H9 (cell line): ENCODE data around the gene RBM42. TPM values are rescaled to one million over a fixed set of nuclear protein-coding genes. Genes with fewer than 3 reads are reported as not detected.

Source experiments
- DNase-seq: peaks from one replicate; pipeline ENCODE4 v3.0.0-alpha.2; 2017
- H2AFZ ChIP-seq: one replicate; pipeline ENCODE4 v1.6.1; 2013; ENCODE audit warnings: mild to moderate bottlenecking, low read length, control low read depth, moderate library complexity
- H2AK5ac ChIP-seq: 2 replicates; pipeline ENCODE4 v1.6.1; 2013; ENCODE audit warnings: low read length, control low read depth, mixed read lengths; ENCODE audit not compliant: insufficient read length
- H2BK120ac ChIP-seq: one replicate; pipeline ENCODE4 v1.6.1; 2013; ENCODE audit warnings: low read depth, mild to moderate bottlenecking, low read length, control low read depth, inconsistent platforms; ENCODE audit not compliant: poor library complexity, severe bottlenecking
- H2BK12ac ChIP-seq: 2 replicates; pipeline ENCODE4 v1.6.1; 2013; ENCODE audit warnings: low read length, control low read depth, mixed read lengths, low read depth; ENCODE audit not compliant: insufficient read length
- H2BK15ac ChIP-seq: 2 replicates; pipeline ENCODE4 v1.6.1; 2013; ENCODE audit warnings: low read depth, low read length, control low read depth
- H2BK20ac ChIP-seq: one replicate; pipeline ENCODE4 v1.6.1; 2013; ENCODE audit warnings: low read depth, mild to moderate bottlenecking, low read length, control low read depth, inconsistent platforms; ENCODE audit not compliant: poor library complexity, severe bottlenecking
- H2BK5ac ChIP-seq: 2 replicates; pipeline ENCODE4 v1.6.1; 2013; ENCODE audit warnings: low read length, control low read depth, mixed read lengths; ENCODE audit not compliant: insufficient read length
- H3K14ac ChIP-seq: 2 replicates; pipeline ENCODE4 v1.6.1; 2013; ENCODE audit warnings: low read length, control low read depth; ENCODE audit not compliant: insufficient read depth
- H3K18ac ChIP-seq: 2 replicates; pipeline ENCODE4 v1.6.1; 2013; ENCODE audit warnings: low read depth, mild to moderate bottlenecking, mixed read lengths, low read length, control low read depth; ENCODE audit not compliant: insufficient read length
- H3K23ac ChIP-seq: 2 replicates; pipeline ENCODE4 v1.6.1; 2013; ENCODE audit warnings: low read length, control low read depth, mixed read lengths, low read depth; ENCODE audit not compliant: insufficient read length
- H3K23me2 ChIP-seq: 2 replicates; pipeline ENCODE4 v1.6.1; 2013; ENCODE audit warnings: low read depth, mild to moderate bottlenecking, mixed read lengths, low read length, control low read depth; ENCODE audit not compliant: insufficient read length, poor library complexity, severe bottlenecking
- H3K27ac ChIP-seq: 2 replicates; pipeline ENCODE4 v1.5.1; 2013; ENCODE audit warnings: low read length, control low read depth, mixed read lengths, low read depth; ENCODE audit not compliant: insufficient read length
- H3K27me3 ChIP-seq: 2 replicates; pipeline ENCODE4 v1.6.1; 2013; ENCODE audit warnings: low read length, control low read depth, inconsistent platforms; ENCODE audit not compliant: insufficient read depth
- H3K4ac ChIP-seq: 2 replicates; pipeline ENCODE4 v1.6.1; 2013; ENCODE audit warnings: low read depth, mild to moderate bottlenecking, control low read depth, inconsistent platforms, low read length, moderate library complexity
- H3K4me1 ChIP-seq: 2 replicates; pipeline ENCODE4 v1.6.1; 2013; ENCODE audit warnings: low read length, control low read depth, inconsistent platforms; ENCODE audit not compliant: insufficient read depth
- H3K4me2 ChIP-seq: 2 replicates; pipeline ENCODE4 v1.6.1; 2013; ENCODE audit warnings: low read length, control low read depth, mixed read lengths; ENCODE audit not compliant: insufficient read length, insufficient read depth
- H3K56ac ChIP-seq: 2 replicates; pipeline ENCODE4 v1.6.1; 2013; ENCODE audit warnings: low read depth, mild to moderate bottlenecking, mixed read lengths, low read length, control low read depth; ENCODE audit not compliant: insufficient read length
- H3K79me1 ChIP-seq: 2 replicates; pipeline ENCODE4 v1.6.1; 2013; ENCODE audit warnings: low read depth, mild to moderate bottlenecking, moderate library complexity, low read length, control low read depth, inconsistent platforms; ENCODE audit not compliant: insufficient read depth, poor library complexity, severe bottlenecking
- H3K79me2 ChIP-seq: 2 replicates; pipeline ENCODE4 v1.6.1; 2013; ENCODE audit warnings: low read length, control low read depth, inconsistent platforms; ENCODE audit not compliant: insufficient read depth
- H3K9ac ChIP-seq: 2 replicates; pipeline ENCODE4 v1.6.1; 2013; ENCODE audit warnings: low read length, control low read depth, mixed read lengths; ENCODE audit not compliant: insufficient read length; ENCODE audit errors: extremely low read depth
- H3K9me3 ChIP-seq: one replicate; pipeline ENCODE4 v1.6.1; 2013; ENCODE audit warnings: low read depth, low read length, inconsistent platforms; ENCODE audit not compliant: control insufficient read depth
- H3T11ph ChIP-seq: one replicate; pipeline ENCODE4 v1.6.1; 2013; ENCODE audit warnings: mild to moderate bottlenecking, low read length, control low read depth, inconsistent platforms
- H4K20me1 ChIP-seq: one replicate; pipeline ENCODE4 v1.6.1; 2013; ENCODE audit not compliant: control insufficient read depth, insufficient read length, insufficient read depth
- H4K5ac ChIP-seq: 2 replicates; pipeline ENCODE4 v1.6.1; 2013; ENCODE audit warnings: low read depth, mild to moderate bottlenecking, mixed read lengths, low read length, control low read depth; ENCODE audit not compliant: insufficient read length
- H4K8ac ChIP-seq: replicated peaks from 2 replicates; pipeline ENCODE4 v1.6.1; 2013; ENCODE audit warnings: low read length, control low read depth, mixed read lengths, low read depth; ENCODE audit not compliant: insufficient read length
- H4K91ac ChIP-seq: 2 replicates; pipeline ENCODE4 v1.6.1; 2013; ENCODE audit warnings: low read depth, mild to moderate bottlenecking, moderate library complexity, mixed read lengths, low read length, control low read depth; ENCODE audit not compliant: insufficient read length
- H3K27ac Mint-ChIP-seq, 3 experiments: 2 replicates in 2 of 3; 3 replicates in 1 of 3; pipeline ENCODE4 v1.8.0; 2020 to 2021; ENCODE audit warnings: mixed read lengths in 3 of 3, mild to moderate bottlenecking in 1 of 3, moderate library complexity in 1 of 3
- H3K27me3 Mint-ChIP-seq: 2 replicates; pipeline ENCODE4 v1.8.0; 2021; ENCODE audit warnings: low read depth, mild to moderate bottlenecking, moderate library complexity, mixed read lengths
- H3K36me3 Mint-ChIP-seq, 3 experiments: 2 replicates in 2 of 3; 3 replicates in 1 of 3; pipeline ENCODE4 v1.8.0; 2020 to 2021; ENCODE audit warnings: low read depth in 3 of 3, mixed read lengths in 3 of 3; ENCODE audit not compliant: insufficient read depth in 1 of 3
- H3K4me1 Mint-ChIP-seq, 2 experiments: 2 replicates each; pipeline ENCODE4 v1.8.0; 2020; ENCODE audit warnings: mixed read lengths in 2 of 2
- H3K4me3 Mint-ChIP-seq, 2 experiments: 2 replicates in 1 of 2; 3 replicates in 1 of 2; pipeline ENCODE4 v1.8.0; 2020 to 2021; ENCODE audit warnings: mild to moderate bottlenecking in 2 of 2, mixed read lengths in 2 of 2, moderate library complexity in 1 of 2
- H3K9me3 Mint-ChIP-seq, 2 experiments: 2 replicates in 1 of 2; 3 replicates in 1 of 2; pipeline ENCODE4 v1.8.0; 2020; ENCODE audit warnings: mild to moderate bottlenecking in 2 of 2, mixed read lengths in 2 of 2, moderate library complexity in 1 of 2
- CTCF ChIP-seq: fragments of 200-600 bp; sonication (generic); conservative IDR thresholded peaks from 3 replicates; pipeline ENCODE4 v1.8.0; 2021; ENCODE audit warnings: antibody characterized with exemption, mild to moderate bottlenecking
- WGBS: extraction: QIAGEN DNeasy Blood & Tissue Kit; methylation state at CpG from one replicate; pipeline ENCODE4 v1.1.7; 2013; ENCODE audit warnings: missing lambda C conversion rate, low lambda C conversion rate, mixed read lengths; ENCODE audit not compliant: insufficient read length; ENCODE audit errors: extremely low coverage; 5-methylcytosine and 5-hydroxymethylcytosine counted together
- total RNA-seq: library from RNA; stranded (reverse); gene quantifications from 2 replicates; pipeline ENCODE4 v1.2.1, GENCODE V29; 2021

RBM42 gene
- total RNA-seq, 1 experiment from 2014 or later: 83.3 TPM

GRCh38 chr19:35621708-35622107 lies 7.1 kb upstream of the RBM42 start:
- no peak overlapping the region for H3K27ac ChIP-seq
- H3K23ac ChIP-seq: no peak overlapping the region
- no peak for TF ChIP-seq CTCF
- H3K27me3 ChIP-seq: no peaks in the 10 kb centered on the region
- no peaks in the 10 kb centered on the region for H3K79me2 ChIP-seq
- H2BK120ac ChIP-seq: no peak overlapping the region
- H2BK12ac ChIP-seq: no peak overlapping the region
- no peak overlapping the region for H3K9ac ChIP-seq
- no peak overlapping the region for H3K14ac ChIP-seq
- H4K20me1 ChIP-seq: no peaks in the 10 kb centered on the region
- peaks cover 8 to 36% (median 20%) of the 10 kb centered on the region in 3 experiments; a peak in 6 of 7 replicates for H3K36me3 Mint-ChIP-seq
- no peak overlapping the region for H3K27ac Mint-ChIP-seq
- H4K91ac ChIP-seq: no peak overlapping the region
- no peak overlapping the region for H3K4ac ChIP-seq
- DNase-seq: no peak
- H3K9me3 Mint-ChIP-seq: no peaks in the 10 kb centered on the region
- no peak overlapping the region for H2BK20ac ChIP-seq
- no peak overlapping the region for H4K5ac ChIP-seq
- no peaks in the 10 kb centered on the region for H3K23me2 ChIP-seq
- H3K9me3 ChIP-seq: no peaks in the 10 kb centered on the region
- H3K4me2 ChIP-seq: no peak overlapping the region
- no peak overlapping the region for H3K18ac ChIP-seq
- H2AFZ ChIP-seq: no peak overlapping the region
- no peak overlapping the region; a peak in 1 of 5 replicates for H3K4me3 Mint-ChIP-seq
- H3T11ph ChIP-seq: no peak overlapping the region
- H2BK5ac ChIP-seq: no peak overlapping the region
- no CpG with 5 or more reads among the region's 9 CpGs for whole genome bisulfite sequencing
- no peak overlapping the region for H2BK15ac ChIP-seq
- no peak overlapping the region for H3K56ac ChIP-seq
- no peaks in the 10 kb centered on the region; the same call in 1 of the 2 replicates for H3K27me3 Mint-ChIP-seq
- no peaks in the 10 kb centered on the region for H3K4me1 ChIP-seq
- no peaks in the 10 kb centered on the region for H3K4me1 Mint-ChIP-seq
- no peak overlapping the region for H4K8ac ChIP-seq
- no peak overlapping the region for H2AK5ac ChIP-seq
- no peaks in the 10 kb centered on the region for H3K79me1 ChIP-seq
